GM23338 (cell line): ENCODE measurements around the gene ASPHD2.

ENCODE experiments used
- CREB1 ChIP-seq: fragments of 250-450 bp; sonication (Bioruptor Pico); IDR thresholded peaks from 2 replicates; pipeline ENCODE4 v1.5.0; 2020; ENCODE audit warnings: low read depth, mild to moderate bottlenecking, moderate library complexity
- CTCF ChIP-seq, 2 experiments: fragments of 200-600 bp in 1 of 2; sonication (generic) in 1 of 2; conservative IDR thresholded peaks; 2 replicates each; pipeline versions ENCODE4 v1.5.1 to v1.6.1; 2016 to 2017; ENCODE audit warnings: antibody characterized with exemption in 2 of 2, low read depth in 2 of 2, mild to moderate bottlenecking in 2 of 2, moderate library complexity in 1 of 2
- POLR2AphosphoS5 ChIP-seq: IDR thresholded peaks from 2 replicates; pipeline ENCODE4 v1.6.1; 2016; ENCODE audit warnings: antibody characterized with exemption, low read depth
- REST ChIP-seq: IDR thresholded peaks from one replicate; pipeline ENCODE4 v1.6.1; 2018; ENCODE audit warnings: antibody characterized with exemption; ENCODE audit not compliant: unreplicated experiment

DNA sequence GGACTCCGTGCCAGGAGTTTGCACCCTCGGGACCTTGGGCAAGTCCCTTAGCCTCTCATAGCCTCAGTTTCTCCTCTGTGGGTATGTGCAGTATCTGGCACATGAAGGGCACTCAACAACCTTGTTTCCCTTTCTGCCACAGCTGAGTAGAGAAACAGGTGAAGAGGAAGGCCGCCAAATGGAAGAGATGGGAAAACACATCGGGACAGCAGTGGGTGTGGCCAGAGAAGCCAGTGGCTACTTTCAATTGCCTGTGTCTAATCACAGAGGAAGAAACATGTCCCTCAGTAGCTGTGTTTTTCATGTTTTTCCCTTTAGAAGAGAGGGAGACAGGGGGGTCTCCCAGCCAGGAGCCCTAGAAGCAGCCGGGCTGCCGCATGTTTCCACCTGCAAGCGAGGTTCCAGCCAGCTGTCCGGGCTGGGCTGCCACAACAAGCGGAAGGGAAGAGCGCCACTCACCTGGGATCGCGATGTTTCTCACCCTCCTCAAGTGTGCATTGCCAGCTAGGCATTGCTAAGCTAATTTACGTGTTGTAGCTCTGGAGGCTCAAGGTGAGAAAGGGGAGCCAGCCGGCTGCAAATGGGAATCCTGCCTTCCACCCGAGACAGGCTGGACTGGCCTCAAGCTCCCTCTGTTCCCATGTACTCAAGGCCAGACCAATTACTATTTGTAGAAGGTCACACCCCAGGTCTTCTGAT lies 16.7 kb downstream of the ASPHD2 start:
- TF ChIP-seq CTCF (conservative IDR thresholded peaks at IDR 0.05; ENCODE audit: low read depth in 2 of 2) = no peak
- no peak for TF ChIP-seq POLR2AphosphoS5
- no peak for TF ChIP-seq CREB1 (CRISPR knock-in tag)
- no peak for TF ChIP-seq REST
